Measurements from ENCODE around the gene RYR3. TPM values are rescaled to one million over a fixed set of nuclear protein-coding genes. Genes with fewer than 3 reads are reported as not detected.

The RYR3 gene
- total and polyA plus RNA-seq, 2 donors (not counting 1 experiment from before 2014, with no cell fraction given), result not detected

- intact Hi-C loops (cut with micrococcal nuclease), result no loop called here
- Mint-ChIP-seq H3K27ac (no peak overlapping the region), H3K4me3 (no peak overlapping the region), H3K4me1 (no peaks in the 10 kb centered on the region), H3K27me3 (peaks cover 3% of the 10 kb centered on the region), H3K9me3 (ENCODE audit: insufficient read depth) (no peaks in the 10 kb centered on the region)
- ATAC-seq (ENCODE audit: low read depth), result no peak
- no CpG with 5 or more reads among the region's 2 CpGs for WGBS (ENCODE audit: insufficient coverage)
- H3K9ac ChIP-seq (ENCODE audit: low read length), result no peak overlapping the region
- DNase-seq, result no peak
- H3K4me2 ChIP-seq (replicated peaks; ENCODE audit: low read depth, low read length, poor library complexity, severe bottlenecking), result no peak overlapping the region
- no peaks in the 10 kb centered on the region for H3K36me3 ChIP-seq (replicated peaks in 1 of 2; ENCODE audit: control extremely low read depth in 1 of 2, control insufficient read depth in 1 of 2, extremely low read depth in 1 of 2, insufficient read depth in 2 of 2, low read length in 1 of 2)
- ChIA-PET POLR2A (no interaction called here), CTCF (no interaction called here)
- no peaks in the 10 kb centered on the region for H3K79me2 ChIP-seq (ENCODE audit: control insufficient read depth, insufficient read depth, low read length)
- TF ChIP-seq CTCF (IDR thresholded peaks at IDR 0.05) (no peak), EZH2 (IDR thresholded peaks at IDR 0.05; ENCODE audit: borderline replicate concordance, insufficient read depth, low read depth, low read length, poor library complexity, severe bottlenecking) (no peak)
- no peak overlapping the region for H2AFZ ChIP-seq (ENCODE audit: insufficient read depth, low read depth, low read length, poor library complexity, severe bottlenecking)
- no peaks in the 10 kb centered on the region for H3K4me1 ChIP-seq (ENCODE audit: control insufficient read depth in 2 of 2, insufficient read depth in 2 of 2, low read length in 2 of 2)
- H3K27ac ChIP-seq (ENCODE audit: low read length in 2 of 2), result no peak overlapping the region
- peaks cover 0 to 1% (median 0%) of the 10 kb centered on the region in 3 donors for H3K9me3 ChIP-seq (ENCODE audit: control extremely low read depth in 1 of 3, control insufficient read depth in 2 of 3, insufficient read depth in 1 of 3, low read length in 2 of 3)
- no peak overlapping the region for H3K4me3 ChIP-seq (ENCODE audit: control extremely low read depth in 1 of 5, extremely low read depth in 1 of 5, insufficient read depth in 1 of 5, low read depth in 2 of 5, low read length in 4 of 5)
- no peaks in the 10 kb centered on the region for H4K20me1 ChIP-seq (ENCODE audit: control insufficient read depth, insufficient read depth, low read length, poor library complexity, severe bottlenecking)
- no peaks in the 10 kb centered on the region for H3K27me3 ChIP-seq (replicated peaks in 1 of 4; ENCODE audit: control extremely low read depth in 1 of 4, control insufficient read depth in 3 of 4, insufficient read depth in 4 of 4, low read length in 3 of 4)
Observed at GRCh38 chr15:33517944-33518343, 207.2 kb downstream of the RYR3 start.

DNA sequence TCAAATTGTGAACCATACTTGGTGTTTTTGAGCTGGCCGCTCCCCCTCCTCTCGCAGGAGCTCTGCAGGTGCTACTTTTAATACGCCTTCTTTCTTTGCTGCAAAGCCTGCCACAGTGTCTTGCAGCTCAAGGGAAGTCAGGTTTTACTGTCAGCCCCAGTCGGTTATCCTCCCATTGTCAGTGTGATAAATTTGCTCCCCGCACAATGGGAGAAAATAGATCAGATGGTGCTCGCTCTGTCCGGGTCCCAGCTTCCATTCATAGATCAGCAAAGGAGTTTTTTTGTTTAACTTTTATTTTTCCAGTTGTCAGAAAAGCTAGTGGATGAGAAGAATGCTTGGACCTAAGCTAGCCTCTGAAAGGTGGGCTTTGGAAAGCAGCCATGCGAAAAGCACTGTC is 207.7 kb downstream of the RYR3 start:
- ATAC-seq (ENCODE audit: low read depth) (no peak), DNase-seq (no peak)
- TF ChIP-seq EZH2 (IDR thresholded peaks at IDR 0.05; ENCODE audit: borderline replicate concordance, insufficient read depth, low read depth, low read length, poor library complexity, severe bottlenecking) (no peak), CTCF (IDR thresholded peaks at IDR 0.05) (no peak)
- H3K27me3 ChIP-seq (replicated peaks in 1 of 4; ENCODE audit: control extremely low read depth in 1 of 4, control insufficient read depth in 3 of 4, insufficient read depth in 4 of 4, low read length in 3 of 4), result no peaks in the 10 kb centered on the region
- WGBS (ENCODE audit: insufficient coverage), result 93% methylated on average over 5 of the region's 8 CpGs
- no peaks in the 10 kb centered on the region for H3K36me3 ChIP-seq (replicated peaks in 1 of 2; ENCODE audit: control extremely low read depth in 1 of 2, control insufficient read depth in 1 of 2, extremely low read depth in 1 of 2, insufficient read depth in 2 of 2, low read length in 1 of 2)
- no peak overlapping the region for H3K27ac ChIP-seq (ENCODE audit: low read length in 2 of 2)
- no peak overlapping the region for H3K4me3 Mint-ChIP-seq
- no peaks in the 10 kb centered on the region for H3K79me2 ChIP-seq (ENCODE audit: control insufficient read depth, insufficient read depth, low read length)
- no peak overlapping the region for H3K27ac Mint-ChIP-seq
- no peak overlapping the region for H3K4me2 ChIP-seq (replicated peaks; ENCODE audit: low read depth, low read length, poor library complexity, severe bottlenecking)
- ChIA-PET CTCF (no interaction called here), POLR2A (no interaction called here)
- no peaks in the 10 kb centered on the region for H3K4me1 Mint-ChIP-seq
- no peaks in the 10 kb centered on the region for H3K9me3 Mint-ChIP-seq (ENCODE audit: insufficient read depth)
- intact Hi-C loops (cut with micrococcal nuclease), result no loop called here
- peaks cover 3% of the 10 kb centered on the region for H3K27me3 Mint-ChIP-seq
- no peak overlapping the region for H3K9ac ChIP-seq (ENCODE audit: low read length)
- H3K4me3 ChIP-seq (ENCODE audit: control extremely low read depth in 1 of 5, extremely low read depth in 1 of 5, insufficient read depth in 1 of 5, low read depth in 2 of 5, low read length in 4 of 5), result no peak overlapping the region
- no peaks in the 10 kb centered on the region for H4K20me1 ChIP-seq (ENCODE audit: control insufficient read depth, insufficient read depth, low read length, poor library complexity, severe bottlenecking)
- no peak overlapping the region for H2AFZ ChIP-seq (ENCODE audit: insufficient read depth, low read depth, low read length, poor library complexity, severe bottlenecking)
- no peaks in the 10 kb centered on the region for H3K4me1 ChIP-seq (ENCODE audit: control insufficient read depth in 2 of 2, insufficient read depth in 2 of 2, low read length in 2 of 2)
- H3K9me3 ChIP-seq (ENCODE audit: control extremely low read depth in 1 of 3, control insufficient read depth in 2 of 3, insufficient read depth in 1 of 3, low read length in 2 of 3), result peaks cover 0 to 6% (median 0%) of the 10 kb centered on the region in 3 donors
